Tibial nerve (tissue), 4 donors: ENCODE data around the gene SELENOH.

Experiments
- CTCF ChIP-seq, 5 experiments: fragments of 200-600 bp in 3 of 5; fragments of 450-650 bp in 2 of 5; sonication (generic) in 3 of 5; IDR thresholded peaks; one replicate each; pipeline ENCODE4 v1.5.1; 2016 to 2019; ENCODE audit warnings: antibody characterized with exemption in 5 of 5, mild to moderate bottlenecking in 3 of 5, moderate library complexity in 2 of 5
- EP300 ChIP-seq, 2 donors: sonication (generic); formaldehyde crosslinking; IDR thresholded peaks; one replicate each; pipeline ENCODE4 v1.6.1; 2017; ENCODE audit warnings: antibody characterized with exemption in 2 of 2, mild to moderate bottlenecking in 1 of 2
- POLR2A ChIP-seq, 2 donors: fragments of 450-650 bp; IDR thresholded peaks; one replicate each; pipeline ENCODE4 v1.6.1; 2017; ENCODE audit warnings: antibody characterized with exemption in 2 of 2, mild to moderate bottlenecking in 2 of 2, moderate library complexity in 2 of 2

GRCh38 chr11:57779276-57779675, 38.0 kb downstream of the SELENOH start:
- TF ChIP-seq CTCF (IDR thresholded peaks at IDR 0.05) (peak in 1 of 5 experiments; percentile 13), POLR2A (IDR thresholded peaks at IDR 0.05) (no peak), EP300 (IDR thresholded peaks at IDR 0.05) (peak in 1 of 2 donors; percentile 23)
